Upper lobe of left lung (tissue), 4 donors: ENCODE data around the gene SSPN.

ENCODE experiments used
- EP300 ChIP-seq, 4 donors: sonication (generic); formaldehyde crosslinking; IDR thresholded peaks; one replicate each; pipeline ENCODE4 v1.5.1; 2017; ENCODE audit warnings: antibody characterized with exemption in 4 of 4, control low read depth in 2 of 4
- POLR2A ChIP-seq, 4 donors: fragments of 450-650 bp; IDR thresholded peaks; one replicate each; pipeline ENCODE4 v1.5.1; 2016 to 2017; ENCODE audit warnings: antibody characterized with exemption in 4 of 4, mild to moderate bottlenecking in 2 of 4
- POLR2AphosphoS5 ChIP-seq, 2 donors: sonication (generic); formaldehyde crosslinking; IDR thresholded peaks; one replicate each; pipeline ENCODE4 v1.5.1; 2017; ENCODE audit warnings: antibody characterized with exemption in 2 of 2
- TF ChIP-seq, protein P1 (sequence below), 6 experiments: fragments of 450-650 bp in 4 of 6; fragments of 200-600 bp in 2 of 6; sonication (generic) in 2 of 6; IDR thresholded peaks; one replicate each; pipeline ENCODE4 v1.5.1; 2016 to 2019; ENCODE audit warnings: antibody characterized with exemption in 6 of 6

DNA sequence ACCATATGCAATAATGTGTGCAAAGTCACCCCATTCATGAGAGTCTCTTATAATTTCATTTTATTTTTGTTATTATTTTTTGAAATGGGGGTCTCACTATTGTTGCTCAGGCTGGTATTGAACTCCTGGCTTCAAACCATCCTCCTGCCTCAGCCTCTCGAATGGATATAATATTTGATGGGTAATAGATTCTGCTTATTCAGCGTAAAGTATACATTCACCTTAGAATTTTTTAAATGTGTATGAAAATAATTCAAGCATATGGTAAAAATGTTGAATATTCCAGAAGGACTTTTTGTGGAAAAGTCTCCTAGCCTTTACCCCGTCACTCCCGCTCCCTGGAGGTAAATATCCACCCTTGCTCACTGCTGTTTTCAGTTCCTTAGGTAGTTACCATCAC lies 23.4 kb upstream of the SSPN start:
- TF ChIP-seq POLR2A (IDR thresholded peaks at IDR 0.05) (no peak), POLR2AphosphoS5 (IDR thresholded peaks at IDR 0.05) (no peak), EP300 (IDR thresholded peaks at IDR 0.05) (no peak)
- TF ChIP-seq, protein P1, sequence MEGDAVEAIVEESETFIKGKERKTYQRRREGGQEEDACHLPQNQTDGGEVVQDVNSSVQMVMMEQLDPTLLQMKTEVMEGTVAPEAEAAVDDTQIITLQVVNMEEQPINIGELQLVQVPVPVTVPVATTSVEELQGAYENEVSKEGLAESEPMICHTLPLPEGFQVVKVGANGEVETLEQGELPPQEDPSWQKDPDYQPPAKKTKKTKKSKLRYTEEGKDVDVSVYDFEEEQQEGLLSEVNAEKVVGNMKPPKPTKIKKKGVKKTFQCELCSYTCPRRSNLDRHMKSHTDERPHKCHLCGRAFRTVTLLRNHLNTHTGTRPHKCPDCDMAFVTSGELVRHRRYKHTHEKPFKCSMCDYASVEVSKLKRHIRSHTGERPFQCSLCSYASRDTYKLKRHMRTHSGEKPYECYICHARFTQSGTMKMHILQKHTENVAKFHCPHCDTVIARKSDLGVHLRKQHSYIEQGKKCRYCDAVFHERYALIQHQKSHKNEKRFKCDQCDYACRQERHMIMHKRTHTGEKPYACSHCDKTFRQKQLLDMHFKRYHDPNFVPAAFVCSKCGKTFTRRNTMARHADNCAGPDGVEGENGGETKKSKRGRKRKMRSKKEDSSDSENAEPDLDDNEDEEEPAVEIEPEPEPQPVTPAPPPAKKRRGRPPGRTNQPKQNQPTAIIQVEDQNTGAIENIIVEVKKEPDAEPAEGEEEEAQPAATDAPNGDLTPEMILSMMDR (IDR thresholded peaks at IDR 0.05): no peak
